H1 (cell line): ENCODE results near the gene CASZ1. TPM values are rescaled to one million over a fixed set of nuclear protein-coding genes. Genes with fewer than 3 reads are reported as not detected.

Source experiments
- CTCF ChIA-PET: fragments of 300-600 bp; sonication (Branson Sonifier 250); formaldehyde crosslinking; loops from one replicate; lab custom pipeline; 2021; ENCODE audit not compliant: partially characterized antibody; lab: Charles Lee
- POLR2A ChIA-PET: fragments of 300-600 bp; sonication (Branson Sonifier 250); formaldehyde crosslinking; loops from one replicate; lab custom pipeline; 2021; ENCODE audit warnings: inconsistent platforms; ENCODE audit not compliant: partially characterized antibody; lab: Charles Lee
- DNase-seq, 2 experiments: peaks; one replicate each; pipeline versions ENCODE4 v3.0.0 to v3.0.0-alpha.2; 2010 to 2022; ENCODE audit warnings: low spot score in 2 of 2, low read depth in 1 of 2, mixed read lengths in 1 of 2
- FAIRE-seq: peaks from 2 replicates; lab custom pipeline; 2011; peaks lifted over from hg19 to GRCh38; lab: Jason Lieb, UNC
- H2AFZ ChIP-seq: 2 replicates; pipeline ENCODE4 v1.8.1; 2012; ENCODE audit warnings: low read length, inconsistent platforms
- H2AK5ac ChIP-seq: 2 replicates; pipeline ENCODE4 v1.6.1; 2013; ENCODE audit warnings: low read depth, low read length
- H2BK120ac ChIP-seq: replicated peaks from 2 replicates; pipeline ENCODE3; 2013; ENCODE audit warnings: low read depth, low read length, inconsistent platforms
- H2BK12ac ChIP-seq: 2 replicates; pipeline ENCODE4 v1.6.1; 2013; ENCODE audit warnings: low read depth, low read length
- H2BK15ac ChIP-seq: 2 replicates; pipeline ENCODE4 v1.6.1; 2013; ENCODE audit warnings: low read length
- H2BK20ac ChIP-seq: 2 replicates; pipeline ENCODE4 v1.6.1; 2013; ENCODE audit warnings: low read length
- H2BK5ac ChIP-seq: 2 replicates; pipeline ENCODE4 v1.6.1; 2013; ENCODE audit warnings: low read depth, low read length
- H3K14ac ChIP-seq: 2 replicates; pipeline ENCODE4 v1.6.1; 2013; ENCODE audit warnings: inconsistent platforms; ENCODE audit not compliant: insufficient read length
- H3K18ac ChIP-seq: 2 replicates; pipeline ENCODE4 v1.6.1; 2013; ENCODE audit warnings: low read length; ENCODE audit errors: extremely low read depth
- H3K23ac ChIP-seq: 2 replicates; pipeline ENCODE4 v1.6.1; 2013; ENCODE audit warnings: inconsistent platforms; ENCODE audit not compliant: insufficient read length
- H3K23me2 ChIP-seq: 2 replicates; pipeline ENCODE4 v1.6.1; 2013; ENCODE audit warnings: low read depth, low read length
- H3K27ac ChIP-seq: 2 replicates; pipeline ENCODE4 v1.6.1; 2011; ENCODE audit warnings: low read depth, low read length, inconsistent platforms
- H3K27me3 ChIP-seq, 4 experiments: replicated peaks in 1 of 4; 1 replicate in 1 of 4; 2 replicates in 3 of 4; pipeline versions ENCODE4 v1.6.1 to v1.8.1; 2011 to 2013; ENCODE audit warnings: low read length in 3 of 4, mild to moderate bottlenecking in 3 of 4, inconsistent platforms in 2 of 4, mixed read lengths in 2 of 4, moderate library complexity in 1 of 4; ENCODE audit not compliant: control insufficient read depth in 3 of 4, insufficient read depth in 3 of 4; ENCODE audit errors: extremely low read depth in 1 of 4
- H3K36me3 ChIP-seq, 4 experiments: 2 replicates each; pipeline versions ENCODE4 v1.6.1 to v1.8.1; 2011 to 2013; ENCODE audit warnings: mild to moderate bottlenecking in 4 of 4, low read length in 3 of 4, moderate library complexity in 2 of 4, control low read depth in 1 of 4, inconsistent platforms in 1 of 4; ENCODE audit not compliant: insufficient read depth in 4 of 4, control insufficient read depth in 2 of 4
- H3K4ac ChIP-seq: replicated peaks from 2 replicates; pipeline ENCODE3; 2013; ENCODE audit warnings: low read length, low read depth, mixed read lengths, inconsistent platforms; ENCODE audit not compliant: insufficient read length
- H3K4me1 ChIP-seq, 4 experiments: replicated peaks in 1 of 4; 1 replicate in 1 of 4; 2 replicates in 3 of 4; pipeline versions ENCODE4 v1.6.1 to v1.8.1; 2011 to 2013; ENCODE audit warnings: low read length in 3 of 4, inconsistent platforms in 2 of 4, mixed read lengths in 1 of 4; ENCODE audit not compliant: insufficient read depth in 4 of 4, control insufficient read depth in 3 of 4
- H3K4me2 ChIP-seq, 2 experiments: 2 replicates each; pipeline versions ENCODE4 v1.6.1 to v1.8.1; 2011 to 2013; ENCODE audit warnings: low read depth in 2 of 2, low read length in 2 of 2, control low read depth in 1 of 2, inconsistent platforms in 1 of 2, mild to moderate bottlenecking in 1 of 2; ENCODE audit not compliant: insufficient read depth in 1 of 2
- H3K4me3 ChIP-seq, 4 experiments: fragments of 200-600, 300-600 bp in 1 of 4; sonication (generic), shearing (Covaris generic), sonication (Bioruptor Twin) in 1 of 4; 2 replicates each; pipeline versions ENCODE4 v1.5.1 to v1.8.1; 2011 to 2016; ENCODE audit warnings: low read length in 4 of 4, low read depth in 3 of 4, control low read depth in 2 of 4, inconsistent platforms in 2 of 4, mild to moderate bottlenecking in 2 of 4, mixed read lengths in 1 of 4, moderate library complexity in 1 of 4; ENCODE audit not compliant: insufficient read depth in 2 of 4; ENCODE audit errors: extremely low read depth in 1 of 4
- H3K56ac ChIP-seq: replicated peaks from 2 replicates; pipeline ENCODE3; 2013; ENCODE audit warnings: low read depth, mild to moderate bottlenecking, mixed read lengths, low read length, inconsistent platforms; ENCODE audit not compliant: insufficient read length
- H3K79me1 ChIP-seq: 2 replicates; pipeline ENCODE4 v1.6.1; 2013; ENCODE audit warnings: low read depth, low read length, control low read depth
- H3K79me2 ChIP-seq, 2 experiments: 2 replicates each; pipeline versions ENCODE4 v1.6.1 to v1.8.1; 2012 to 2013; ENCODE audit warnings: low read length in 2 of 2, mild to moderate bottlenecking in 2 of 2, inconsistent platforms in 1 of 2; ENCODE audit not compliant: insufficient read depth in 2 of 2, control insufficient read depth in 1 of 2
- H3K9ac ChIP-seq, 4 experiments: replicated peaks in 1 of 4; 1 replicate in 1 of 4; 2 replicates in 3 of 4; pipeline versions ENCODE4 v1.6.1 to v1.8.1; 2011 to 2013; ENCODE audit warnings: low read depth in 3 of 4, low read length in 3 of 4, control low read depth in 2 of 4, mild to moderate bottlenecking in 2 of 4, moderate library complexity in 2 of 4, inconsistent platforms in 1 of 4; ENCODE audit errors: extremely low read depth in 1 of 4
- H3K9me3 ChIP-seq, 2 experiments: 2 replicates each; pipeline versions ENCODE4 v1.6.1 to v1.8.1; 2012 to 2013; ENCODE audit warnings: mild to moderate bottlenecking in 2 of 2, moderate library complexity in 2 of 2, control low read depth in 1 of 2, inconsistent platforms in 1 of 2, low read depth in 1 of 2, low read length in 1 of 2, mixed read lengths in 1 of 2; ENCODE audit not compliant: insufficient read depth in 2 of 2
- H4K20me1 ChIP-seq, 2 experiments: replicated peaks in 1 of 2; 2 replicates each; pipeline versions ENCODE3 to v1.8.1; 2011 to 2013; ENCODE audit warnings: inconsistent platforms in 2 of 2, low read length in 2 of 2, mild to moderate bottlenecking in 1 of 2; ENCODE audit not compliant: insufficient read depth in 2 of 2, control insufficient read depth in 1 of 2
- H4K5ac ChIP-seq: 2 replicates; pipeline ENCODE4 v1.6.1; 2013; ENCODE audit warnings: low read length, low read depth, mixed read lengths, inconsistent platforms; ENCODE audit not compliant: insufficient read length
- H4K8ac ChIP-seq: 2 replicates; pipeline ENCODE4 v1.8.0; 2013; ENCODE audit warnings: mild to moderate bottlenecking, moderate library complexity, low read length, inconsistent platforms; ENCODE audit not compliant: insufficient read depth; ENCODE audit errors: extremely low read depth
- H4K91ac ChIP-seq: replicated peaks from 2 replicates; pipeline ENCODE3; 2013; ENCODE audit warnings: low read length, mixed read lengths, inconsistent platforms; ENCODE audit not compliant: insufficient read length
- CTCF ChIP-seq, 3 experiments: IDR thresholded peaks; 1 replicate in 2 of 3; 2 replicates in 1 of 3; pipeline versions ENCODE4 v1.5.1 to v1.6.1; 2011; ENCODE audit warnings: low read length in 3 of 3, mild to moderate bottlenecking in 3 of 3, inconsistent platforms in 2 of 3, low read depth in 1 of 3, moderate library complexity in 1 of 3; ENCODE audit not compliant: insufficient read depth in 1 of 3; ENCODE audit errors: control extremely low read depth in 1 of 3
- SIX5 ChIP-seq: IDR thresholded peaks from 2 replicates; pipeline ENCODE4 v1.6.1; 2011; ENCODE audit warnings: mild to moderate bottlenecking, low read depth, low read length
- WGBS, 2 experiments: shearing (Covaris generic) in 1 of 2; methylation state at CpG; one replicate each; pipeline versions ENCODE4 v1.1.6 to v1.1.7; 2013 to 2015; ENCODE audit warnings: low lambda C conversion rate in 2 of 2, mixed read lengths in 2 of 2, inconsistent platforms in 1 of 2, low coverage in 1 of 2, missing lambda C conversion rate in 1 of 2; ENCODE audit not compliant: insufficient replicate concordance in 2 of 2, insufficient coverage in 1 of 2, insufficient read length in 1 of 2; ENCODE audit errors: extremely low coverage in 1 of 2, missing lambda C conversion rate in 1 of 2; 5-methylcytosine and 5-hydroxymethylcytosine counted together
- polyA plus RNA-seq, 7 experiments: library from polyadenylated mRNA; depleted of rRNA in 3 of 7; stranded (reverse) in 5 of 7; unstranded in 2 of 7; fragments of >200 nt in 5 of 7; fragments of 200-250 nt in 2 of 7; gene quantifications; 1 replicate in 5 of 7; 2 replicates in 1 of 7; 4 replicates in 1 of 7; pipeline versions ENCODE4 v1.2.1 to v1.2.3, GENCODE V29; 2011 to 2013; ENCODE audit warnings: missing spikeins in 2 of 7, mixed read lengths in 2 of 7
- total RNA-seq: library from RNA; stranded (reverse); fragmentation: NEBNext Ultra II Directional; extraction: Animal tissue kit (Norgen Biotek cat#: 25700); gene quantifications from 2 replicates; pipeline ENCODE4 v1.2.1, GENCODE V29; 2021

The CASZ1 gene
- total and polyA plus RNA-seq, 2 of the 8 experiments (the other 6 are each of a cell fraction or from before 2014, with no cell fraction given), result 4.4 to 7.7 TPM

GRCh38 chr1:10604966-10605365 lies 191.5 kb downstream of the CASZ1 start:
- Histone ChIP-seq H3K4ac (no peak overlapping the region), H2BK15ac (no peak overlapping the region), H3K36me3 (no peaks in the 10 kb centered on the region), H2BK20ac (no peak overlapping the region), H2BK120ac (no peak overlapping the region), H3K9me3 (no peaks in the 10 kb centered on the region), H3K14ac (no peak overlapping the region), H2BK12ac (no peak overlapping the region), H3K79me2 (no peaks in the 10 kb centered on the region), H4K20me1 (peaks cover 0 to 1% of the 10 kb centered on the region in 2 experiments), H2AK5ac (no peak overlapping the region), H3K27me3 (no peaks in the 10 kb centered on the region), H4K91ac (no peak overlapping the region), H3K4me3 (no peak overlapping the region), H3K79me1 (no peaks in the 10 kb centered on the region), H3K27ac (no peak overlapping the region), H3K23me2 (no peaks in the 10 kb centered on the region), H4K5ac (no peak overlapping the region), H2AFZ (no peak overlapping the region), H3K23ac (no peak overlapping the region), H2BK5ac (no peak overlapping the region), H3K9ac (no peak overlapping the region), H4K8ac (no peak overlapping the region), H3K4me2 (no peak overlapping the region), H3K4me1 (peaks cover 0 to 2% (median 0%) of the 10 kb centered on the region in 4 experiments; a peak in 1 of 7 replicates), H3K18ac (no peak overlapping the region; the same call in 1 of the 2 replicates), H3K56ac (no peak overlapping the region)
- ChIA-PET CTCF (interaction anchor here (1.0 to 1.8 kb wide), 2 partner anchors 11 to 96 kb away, joined by 3 to 4 read pairs; no protein-coding TSS in a partner anchor), POLR2A (interaction anchor here (0.8 kb wide), 1 partner anchor 8 kb away, joined by 3 read pairs; no protein-coding TSS in a partner anchor)
- DNase-seq (no peak), FAIRE-seq (no peak)
- WGBS, 2 experiments, result 97% methylated on average over 5 of the region's 7 CpGs; no CpG with 5 or more reads in 1 of the 2 experiments
- TF ChIP-seq SIX5 (no peak), CTCF (IDR thresholded peaks at IDR 0.05; ENCODE audit: control extremely low read depth in 1 of 3, insufficient read depth in 1 of 3, low read depth in 1 of 3, low read length in 3 of 3) (peak in 2 of 3 experiments; percentile 3 to 21; a peak in 2 of 4 replicates)
